ENCODE data around the gene PTMS.

GRCh38 chr12:6770600-6770999, 4.4 kb downstream of the PTMS start:
- TF ChIP-seq, protein P1, sequence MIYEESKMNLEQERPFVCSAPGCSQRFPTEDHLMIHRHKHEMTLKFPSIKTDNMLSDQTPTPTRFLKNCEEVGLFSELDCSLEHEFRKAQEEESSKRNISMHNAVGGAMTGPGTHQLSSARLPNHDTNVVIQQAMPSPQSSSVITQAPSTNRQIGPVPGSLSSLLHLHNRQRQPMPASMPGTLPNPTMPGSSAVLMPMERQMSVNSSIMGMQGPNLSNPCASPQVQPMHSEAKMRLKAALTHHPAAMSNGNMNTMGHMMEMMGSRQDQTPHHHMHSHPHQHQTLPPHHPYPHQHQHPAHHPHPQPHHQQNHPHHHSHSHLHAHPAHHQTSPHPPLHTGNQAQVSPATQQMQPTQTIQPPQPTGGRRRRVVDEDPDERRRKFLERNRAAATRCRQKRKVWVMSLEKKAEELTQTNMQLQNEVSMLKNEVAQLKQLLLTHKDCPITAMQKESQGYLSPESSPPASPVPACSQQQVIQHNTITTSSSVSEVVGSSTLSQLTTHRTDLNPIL (CRISPR knock-in tag; IDR thresholded peaks at IDR 0.05; ENCODE audit: low read depth), result no peak
- TF ChIP-seq ZFP3 (CRISPR knock-in tag; IDR thresholded peaks at IDR 0.05), result no peak
- TF ChIP-seq TOX (CRISPR knock-in tag; IDR thresholded peaks at IDR 0.05; ENCODE audit: borderline replicate concordance), result no peak
- TF ChIP-seq ESRRG (CRISPR knock-in tag; IDR thresholded peaks at IDR 0.05), result no peak
- TF ChIP-seq ZNF70 (CRISPR knock-in tag; IDR thresholded peaks at IDR 0.05), result no peak
- TF ChIP-seq ZFP30 (CRISPR knock-in tag; IDR thresholded peaks at IDR 0.05), result no peak
- no peak for TF ChIP-seq ZNF565 (CRISPR knock-in tag; conservative IDR thresholded peaks at IDR 0.05; ENCODE audit: low read depth)
- TF ChIP-seq, protein P2, sequence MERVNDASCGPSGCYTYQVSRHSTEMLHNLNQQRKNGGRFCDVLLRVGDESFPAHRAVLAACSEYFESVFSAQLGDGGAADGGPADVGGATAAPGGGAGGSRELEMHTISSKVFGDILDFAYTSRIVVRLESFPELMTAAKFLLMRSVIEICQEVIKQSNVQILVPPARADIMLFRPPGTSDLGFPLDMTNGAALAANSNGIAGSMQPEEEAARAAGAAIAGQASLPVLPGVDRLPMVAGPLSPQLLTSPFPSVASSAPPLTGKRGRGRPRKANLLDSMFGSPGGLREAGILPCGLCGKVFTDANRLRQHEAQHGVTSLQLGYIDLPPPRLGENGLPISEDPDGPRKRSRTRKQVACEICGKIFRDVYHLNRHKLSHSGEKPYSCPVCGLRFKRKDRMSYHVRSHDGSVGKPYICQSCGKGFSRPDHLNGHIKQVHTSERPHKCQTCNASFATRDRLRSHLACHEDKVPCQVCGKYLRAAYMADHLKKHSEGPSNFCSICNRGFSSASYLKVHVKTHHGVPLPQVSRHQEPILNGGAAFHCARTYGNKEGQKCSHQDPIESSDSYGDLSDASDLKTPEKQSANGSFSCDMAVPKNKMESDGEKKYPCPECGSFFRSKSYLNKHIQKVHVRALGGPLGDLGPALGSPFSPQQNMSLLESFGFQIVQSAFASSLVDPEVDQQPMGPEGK (CRISPR knock-in tag; IDR thresholded peaks at IDR 0.05; ENCODE audit: borderline replicate concordance), result no peak
- TF ChIP-seq SNAI2 (CRISPR knock-in tag; IDR thresholded peaks at IDR 0.05), result no peak
- no peak for TF ChIP-seq PPARA (CRISPR knock-in tag; IDR thresholded peaks at IDR 0.05; ENCODE audit: borderline replicate concordance)
- TF ChIP-seq, protein P3, sequence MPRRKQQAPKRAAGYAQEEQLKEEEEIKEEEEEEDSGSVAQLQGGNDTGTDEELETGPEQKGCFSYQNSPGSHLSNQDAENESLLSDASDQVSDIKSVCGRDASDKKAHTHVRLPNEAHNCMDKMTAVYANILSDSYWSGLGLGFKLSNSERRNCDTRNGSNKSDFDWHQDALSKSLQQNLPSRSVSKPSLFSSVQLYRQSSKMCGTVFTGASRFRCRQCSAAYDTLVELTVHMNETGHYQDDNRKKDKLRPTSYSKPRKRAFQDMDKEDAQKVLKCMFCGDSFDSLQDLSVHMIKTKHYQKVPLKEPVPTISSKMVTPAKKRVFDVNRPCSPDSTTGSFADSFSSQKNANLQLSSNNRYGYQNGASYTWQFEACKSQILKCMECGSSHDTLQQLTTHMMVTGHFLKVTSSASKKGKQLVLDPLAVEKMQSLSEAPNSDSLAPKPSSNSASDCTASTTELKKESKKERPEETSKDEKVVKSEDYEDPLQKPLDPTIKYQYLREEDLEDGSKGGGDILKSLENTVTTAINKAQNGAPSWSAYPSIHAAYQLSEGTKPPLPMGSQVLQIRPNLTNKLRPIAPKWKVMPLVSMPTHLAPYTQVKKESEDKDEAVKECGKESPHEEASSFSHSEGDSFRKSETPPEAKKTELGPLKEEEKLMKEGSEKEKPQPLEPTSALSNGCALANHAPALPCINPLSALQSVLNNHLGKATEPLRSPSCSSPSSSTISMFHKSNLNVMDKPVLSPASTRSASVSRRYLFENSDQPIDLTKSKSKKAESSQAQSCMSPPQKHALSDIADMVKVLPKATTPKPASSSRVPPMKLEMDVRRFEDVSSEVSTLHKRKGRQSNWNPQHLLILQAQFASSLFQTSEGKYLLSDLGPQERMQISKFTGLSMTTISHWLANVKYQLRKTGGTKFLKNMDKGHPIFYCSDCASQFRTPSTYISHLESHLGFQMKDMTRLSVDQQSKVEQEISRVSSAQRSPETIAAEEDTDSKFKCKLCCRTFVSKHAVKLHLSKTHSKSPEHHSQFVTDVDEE (CRISPR knock-in tag; IDR thresholded peaks at IDR 0.05), result no peak
- no peak for TF ChIP-seq TCF4 (CRISPR knock-in tag; IDR thresholded peaks at IDR 0.05; ENCODE audit: borderline replicate concordance)
- no peak for TF ChIP-seq RARB (CRISPR knock-in tag; IDR thresholded peaks at IDR 0.05)
- no peak for TF ChIP-seq GLIS3 (CRISPR knock-in tag; IDR thresholded peaks at IDR 0.05)

Data from SK-N-SH treated with all-trans-retinoic acid at 6 μM for 48 hours (cell line).